SK-N-MC (cell line): ENCODE measurements around the gene OR1I1.

Experiments used
- DNase-seq: peaks from one replicate; pipeline ENCODE4 v3.0.0-alpha.2; 2011; ENCODE audit warnings: low read depth, low spot score
- H3K27ac ChIP-seq: fragments of 200-600 bp; sonication (generic); 2 replicates; pipeline ENCODE4 v1.5.1; 2016; ENCODE audit warnings: mixed run types
- H3K36me3 ChIP-seq: fragments of 200-600 bp; sonication (generic); 2 replicates; pipeline ENCODE4 v1.6.1; 2017; ENCODE audit warnings: antibody characterized with exemption, low read length, mixed read lengths; ENCODE audit not compliant: insufficient read depth
- H3K4me3 ChIP-seq: fragments of 200-600 bp; sonication (generic); 2 replicates; pipeline ENCODE4 v1.5.1; 2016
- H3K9ac ChIP-seq: fragments of 200-600 bp; sonication (generic); 2 replicates; pipeline ENCODE4 v1.8.0; 2017; ENCODE audit warnings: mixed run types, mixed read lengths; ENCODE audit not compliant: insufficient read length
- H3K9me3 ChIP-seq: fragments of 200-600 bp; sonication (generic); 2 replicates; pipeline ENCODE4 v1.6.1; 2017; ENCODE audit warnings: low read depth, mild to moderate bottlenecking, antibody characterized with exemption, low read length, moderate library complexity, mixed read lengths
- EZH2 ChIP-seq: fragments of 200-600 bp; sonication (generic); IDR thresholded peaks from one replicate; pipeline ENCODE4 v1.6.1; 2017; ENCODE audit warnings: antibody characterized with exemption
- FOXP2 ChIP-seq: optimal IDR thresholded peaks from 2 replicates; pipeline ENCODE3; 2011; ENCODE audit warnings: mild to moderate bottlenecking, moderate library complexity; ENCODE audit not compliant: insufficient read depth; ENCODE audit errors: extremely low read length, control extremely low read depth
- POLR2AphosphoS5 ChIP-seq: IDR thresholded peaks from 2 replicates; pipeline ENCODE4 v1.6.1; 2012; ENCODE audit warnings: mild to moderate bottlenecking, low read depth, low read length, borderline replicate concordance

Gene OR1I1

GRCh38 chr19:15111758-15112157, 29.7 kb downstream of the OR1I1 start:
- H3K9ac ChIP-seq, result no peak overlapping the region
- H3K9me3 ChIP-seq, result no peaks in the 10 kb centered on the region
- peaks cover 41% of the 10 kb centered on the region; the same call in 1 of the 2 replicates for H3K36me3 ChIP-seq
- H3K27ac ChIP-seq, result no peak overlapping the region
- H3K4me3 ChIP-seq, result no peak overlapping the region
- DNase-seq, result no peak
- TF ChIP-seq FOXP2, result no peak
- TF ChIP-seq POLR2AphosphoS5, result no peak
- TF ChIP-seq EZH2, result no peak

GRCh38 chr19:15112385-15112784, 30.4 kb downstream of the OR1I1 start:
- no peaks in the 10 kb centered on the region for H3K9me3 ChIP-seq
- no peak overlapping the region for H3K27ac ChIP-seq
- H3K4me3 ChIP-seq, result no peak overlapping the region
- peaks cover 47% of the 10 kb centered on the region; the same call in 1 of the 2 replicates for H3K36me3 ChIP-seq
- no peak for DNase-seq
- no peak overlapping the region for H3K9ac ChIP-seq
- no peak for TF ChIP-seq POLR2AphosphoS5
- no peak for TF ChIP-seq FOXP2

GRCh38 chr19:15113245-15114152, 31.5 kb downstream of the OR1I1 start:
- TF ChIP-seq EZH2, result no peak
- no peak for TF ChIP-seq FOXP2
- no peak for TF ChIP-seq POLR2AphosphoS5
- H3K9me3 ChIP-seq, result no peaks in the 10 kb centered on the region
- DNase-seq, result no peak
- H3K9ac ChIP-seq, result no peak overlapping the region
- H3K27ac ChIP-seq, result no peak overlapping the region
- peaks cover 56% of the 10 kb centered on the region for H3K36me3 ChIP-seq
- no peak overlapping the region for H3K4me3 ChIP-seq

GRCh38 chr19:15114153-15114540, 32.1 kb downstream of the OR1I1 start:
- TF ChIP-seq FOXP2, result no peak
- no peak for TF ChIP-seq POLR2AphosphoS5
- TF ChIP-seq EZH2, result no peak
- H3K27ac ChIP-seq, result no peak overlapping the region
- H3K4me3 ChIP-seq, result no peak overlapping the region
- no peak for DNase-seq
- no peak overlapping the region for H3K9ac ChIP-seq
- H3K9me3 ChIP-seq, result no peaks in the 10 kb centered on the region
- peaks cover 63% of the 10 kb centered on the region for H3K36me3 ChIP-seq

GRCh38 chr19:15115080-15115479, 33.1 kb downstream of the OR1I1 start:
- TF ChIP-seq FOXP2 (no peak), EZH2 (no peak), POLR2AphosphoS5 (no peak)
- Histone ChIP-seq H3K36me3 (peaks cover 72% of the 10 kb centered on the region), H3K27ac (no peak overlapping the region), H3K9me3 (no peaks in the 10 kb centered on the region), H3K9ac (no peak overlapping the region), H3K4me3 (no peak overlapping the region)
- DNase-seq, result no peak

GRCh38 chr19:15115762-15116615, 34.0 kb downstream of the OR1I1 start:
- Histone ChIP-seq H3K36me3 (peaks cover 81% of the 10 kb centered on the region), H3K9ac (no peak overlapping the region), H3K27ac (no peak overlapping the region), H3K9me3 (no peaks in the 10 kb centered on the region), H3K4me3 (no peak overlapping the region)
- no peak for DNase-seq
- no peak for TF ChIP-seq FOXP2
- no peak for TF ChIP-seq EZH2
- no peak for TF ChIP-seq POLR2AphosphoS5

- Histone ChIP-seq H3K36me3 (peaks cover 77% of the 10 kb centered on the region), H3K27ac (no peak overlapping the region), H3K9me3 (no peaks in the 10 kb centered on the region), H3K9ac (no peak overlapping the region), H3K4me3 (no peak overlapping the region)
- DNase-seq, result no peak
- no peak for TF ChIP-seq POLR2AphosphoS5
- TF ChIP-seq FOXP2, result no peak
- no peak for TF ChIP-seq EZH2
Measured at GRCh38 chr19:15116856-15117255, 34.8 kb downstream of the OR1I1 start.

- peaks cover 80% of the 10 kb centered on the region for H3K36me3 ChIP-seq
- TF ChIP-seq EZH2, result no peak
- no peak for TF ChIP-seq POLR2AphosphoS5
- TF ChIP-seq FOXP2, result no peak
Measured at GRCh38 chr19:15118248-15118647, 36.2 kb downstream of the OR1I1 start.

More at GRCh38 chr19:15118248-15118647, 36.2 kb downstream of the OR1I1 start:
- Histone ChIP-seq H3K27ac (no peak overlapping the region), H3K9me3 (no peaks in the 10 kb centered on the region), H3K4me3 (no peak overlapping the region), H3K9ac (no peak overlapping the region)
- DNase-seq, result no peak
